HEK293T (cell line): Measurements from ENCODE around the gene RBMX.

Experiments
- CTCF ChIA-PET: fragments of 350-600 bp; formaldehyde crosslinking; extraction: SDS; loops from one replicate; lab custom pipeline; 2021; ENCODE audit warnings: antibody characterized with exemption, inconsistent platforms; lab: Yijun Ruan, JAX
- POLR2A ChIA-PET: fragments of 350-600 bp; formaldehyde crosslinking; extraction: SDS; loops from one replicate; lab custom pipeline; 2020; ENCODE audit warnings: antibody characterized with exemption, inconsistent platforms; lab: Yijun Ruan, JAX
- DNase-seq: peaks from one replicate; pipeline ENCODE4 v3.0.0; 2012; ENCODE audit warnings: mixed read lengths; ENCODE audit errors: extremely low spot score
- ARNT ChIP-seq: fragments of 450-650 bp; IDR thresholded peaks from 2 replicates; pipeline ENCODE4 v1.6.1; 2017; ENCODE audit warnings: mild to moderate bottlenecking
- BHLHE40 ChIP-seq: fragments of 450-650 bp; IDR thresholded peaks from 2 replicates; pipeline ENCODE4 v1.6.1; 2016; ENCODE audit warnings: mild to moderate bottlenecking, moderate library complexity, borderline replicate concordance
- CTBP1 ChIP-seq: fragments of 450-650 bp; IDR thresholded peaks from 2 replicates; pipeline ENCODE4 v1.6.1; 2016; ENCODE audit warnings: borderline replicate concordance
- ELF4 ChIP-seq: fragments of 450-650 bp; IDR thresholded peaks from 2 replicates; pipeline ENCODE4 v1.6.1; 2017; ENCODE audit warnings: antibody characterized with exemption
- FOXA1 ChIP-seq: fragments of 450-650 bp; IDR thresholded peaks from 2 replicates; pipeline ENCODE4 v1.6.1; 2016; ENCODE audit warnings: mild to moderate bottlenecking
- FOXK2 ChIP-seq: fragments of 450-650 bp; IDR thresholded peaks from 2 replicates; pipeline ENCODE4 v1.6.1; 2016; ENCODE audit warnings: mild to moderate bottlenecking
- FOXM1 ChIP-seq: fragments of 450-650 bp; IDR thresholded peaks from 2 replicates; pipeline ENCODE4 v1.6.1; 2017; ENCODE audit warnings: mild to moderate bottlenecking, borderline replicate concordance
- HDGF ChIP-seq: fragments of 450-650 bp; IDR thresholded peaks from 2 replicates; pipeline ENCODE4 v1.6.1; 2017; ENCODE audit warnings: antibody characterized with exemption, borderline replicate concordance
- L3MBTL2 ChIP-seq: fragments of 450-650 bp; conservative IDR thresholded peaks from 2 replicates; pipeline ENCODE4 v1.6.1; 2016; ENCODE audit warnings: mild to moderate bottlenecking
- LEF1 ChIP-seq: fragments of 450-650 bp; IDR thresholded peaks from 2 replicates; pipeline ENCODE4 v1.6.1; 2017; ENCODE audit warnings: mild to moderate bottlenecking, borderline replicate concordance
- NFRKB ChIP-seq: fragments of 450-650 bp; IDR thresholded peaks from 2 replicates; pipeline ENCODE4 v1.6.1; 2016; ENCODE audit warnings: mild to moderate bottlenecking, moderate library complexity
- SP1 ChIP-seq: fragments of 450-650 bp; IDR thresholded peaks from 2 replicates; pipeline ENCODE4 v1.6.1; 2017
- SUZ12 ChIP-seq: fragments of 450-650 bp; IDR thresholded peaks from 2 replicates; pipeline ENCODE4 v1.6.1; 2016; ENCODE audit warnings: mild to moderate bottlenecking
- TARDBP ChIP-seq: fragments of 450-650 bp; IDR thresholded peaks from 2 replicates; pipeline ENCODE4 v1.6.1; 2016
- ZNF384 ChIP-seq: fragments of 450-650 bp; IDR thresholded peaks from 2 replicates; pipeline ENCODE4 v1.6.1; 2016
- TF ChIP-seq, protein P1 (sequence below): fragments of 450-650 bp; IDR thresholded peaks from 2 replicates; pipeline ENCODE4 v1.6.1; 2016

Gene RBMX

DNA sequence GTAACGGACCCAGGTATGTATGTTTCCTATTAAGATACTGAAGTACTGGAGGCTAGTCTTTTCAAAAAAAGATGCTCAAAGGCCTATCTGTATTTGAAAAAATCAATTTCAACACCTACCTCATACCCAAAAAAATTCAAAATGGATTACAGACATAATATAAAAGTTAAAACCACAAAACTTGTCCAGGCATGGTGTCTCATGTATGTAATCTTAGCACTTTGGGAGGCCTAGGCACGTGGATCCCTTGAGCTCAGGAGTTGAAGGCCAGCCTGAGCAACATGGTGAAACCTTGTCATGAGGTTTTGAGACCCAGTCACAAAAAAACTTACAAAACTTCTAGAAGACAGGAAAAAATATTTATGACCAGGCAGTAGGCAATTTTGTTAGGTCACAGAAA lies 16.7 kb downstream of the RBMX start:
- CTCF ChIA-PET, result no interaction called here
- TF ChIP-seq CTBP1 (no peak), SUZ12 (no peak), ELF4 (no peak), FOXA1 (no peak), LEF1 (no peak), TARDBP (no peak), SP1 (no peak), BHLHE40 (no peak), ZNF384 (no peak), FOXM1 (no peak), HDGF (no peak)
- POLR2A ChIA-PET, result no interaction called here
- no peak for DNase-seq

DNA sequence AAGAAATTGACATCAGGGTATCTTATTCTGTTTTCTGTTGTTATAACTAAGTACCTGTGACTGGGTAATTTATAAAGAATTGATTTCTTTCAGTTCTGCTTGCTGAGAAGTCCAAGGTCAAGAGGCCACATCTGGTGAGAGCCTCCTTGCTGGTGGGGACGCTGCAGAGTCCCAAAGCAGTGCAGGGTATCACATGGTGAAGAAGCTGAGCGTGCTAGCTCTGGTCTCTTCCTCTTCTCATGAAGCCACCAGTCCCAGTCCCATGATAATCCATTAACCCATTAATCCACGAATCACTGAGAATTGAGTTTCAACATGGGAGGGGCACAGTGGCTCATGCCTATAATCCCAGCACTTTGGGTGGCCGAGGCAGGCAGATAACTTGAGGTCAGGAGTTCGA lies 18.0 kb downstream of the RBMX start:
- POLR2A ChIA-PET, result no interaction called here
- CTCF ChIA-PET, result no interaction called here

DNA sequence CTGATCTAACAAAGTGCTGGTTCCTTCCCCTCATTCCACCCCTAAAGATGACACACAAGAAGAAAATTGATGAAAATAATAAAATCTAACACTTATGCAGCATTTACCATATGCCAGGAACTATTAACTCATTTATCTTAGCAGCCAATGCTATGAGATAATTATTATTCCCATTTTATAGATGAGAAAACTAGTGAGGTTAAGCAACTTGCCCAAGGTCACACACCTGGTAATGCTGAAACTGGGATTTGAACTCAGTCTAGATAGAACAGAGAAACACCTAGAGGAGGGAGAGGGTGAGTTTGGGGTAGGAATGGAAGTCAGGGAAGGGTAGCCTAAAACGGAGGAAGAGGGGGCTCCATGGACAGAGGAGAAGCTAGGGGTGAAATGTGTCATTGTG lies 18.6 kb downstream of the RBMX start:
- ChIA-PET POLR2A (interaction anchor here (1.8 kb wide), 1 partner anchor 19 kb away, joined by 5 read pairs; the partner anchor contains the start of gene RBMX), CTCF (no interaction called here)
- DNase-seq, result no peak
- no peak for TF ChIP-seq SUZ12
- no peak for TF ChIP-seq BHLHE40
- no peak for TF ChIP-seq HDGF
- no peak for TF ChIP-seq SP1
- TF ChIP-seq ARNT, result no peak
- TF ChIP-seq NFRKB, result no peak
- no peak for TF ChIP-seq CTBP1
- no peak for TF ChIP-seq FOXM1
- no peak for TF ChIP-seq ELF4
- TF ChIP-seq FOXA1, result no peak
- TF ChIP-seq, protein P1, sequence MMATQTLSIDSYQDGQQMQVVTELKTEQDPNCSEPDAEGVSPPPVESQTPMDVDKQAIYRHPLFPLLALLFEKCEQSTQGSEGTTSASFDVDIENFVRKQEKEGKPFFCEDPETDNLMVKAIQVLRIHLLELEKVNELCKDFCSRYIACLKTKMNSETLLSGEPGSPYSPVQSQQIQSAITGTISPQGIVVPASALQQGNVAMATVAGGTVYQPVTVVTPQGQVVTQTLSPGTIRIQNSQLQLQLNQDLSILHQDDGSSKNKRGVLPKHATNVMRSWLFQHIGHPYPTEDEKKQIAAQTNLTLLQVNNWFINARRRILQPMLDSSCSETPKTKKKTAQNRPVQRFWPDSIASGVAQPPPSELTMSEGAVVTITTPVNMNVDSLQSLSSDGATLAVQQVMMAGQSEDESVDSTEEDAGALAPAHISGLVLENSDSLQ, result no peak
- TF ChIP-seq L3MBTL2, result no peak
- no peak for TF ChIP-seq LEF1

More for the DNA sequence above, 18.0 kb downstream of the RBMX start:
- TF ChIP-seq ARNT, result no peak
- TF ChIP-seq L3MBTL2, result no peak
- no peak for TF ChIP-seq NFRKB
- TF ChIP-seq TARDBP, result no peak
- TF ChIP-seq FOXM1, result no peak
- no peak for TF ChIP-seq SUZ12
- TF ChIP-seq ELF4, result no peak
- TF ChIP-seq SP1, result no peak
- TF ChIP-seq BHLHE40, result no peak
- no peak for TF ChIP-seq LEF1
- no peak for TF ChIP-seq CTBP1
- no peak for TF ChIP-seq FOXA1
- TF ChIP-seq, protein P1, result no peak
- TF ChIP-seq ZNF384, result no peak
- no peak for TF ChIP-seq FOXK2
- no peak for TF ChIP-seq HDGF
- DNase-seq, result no peak

DNA sequence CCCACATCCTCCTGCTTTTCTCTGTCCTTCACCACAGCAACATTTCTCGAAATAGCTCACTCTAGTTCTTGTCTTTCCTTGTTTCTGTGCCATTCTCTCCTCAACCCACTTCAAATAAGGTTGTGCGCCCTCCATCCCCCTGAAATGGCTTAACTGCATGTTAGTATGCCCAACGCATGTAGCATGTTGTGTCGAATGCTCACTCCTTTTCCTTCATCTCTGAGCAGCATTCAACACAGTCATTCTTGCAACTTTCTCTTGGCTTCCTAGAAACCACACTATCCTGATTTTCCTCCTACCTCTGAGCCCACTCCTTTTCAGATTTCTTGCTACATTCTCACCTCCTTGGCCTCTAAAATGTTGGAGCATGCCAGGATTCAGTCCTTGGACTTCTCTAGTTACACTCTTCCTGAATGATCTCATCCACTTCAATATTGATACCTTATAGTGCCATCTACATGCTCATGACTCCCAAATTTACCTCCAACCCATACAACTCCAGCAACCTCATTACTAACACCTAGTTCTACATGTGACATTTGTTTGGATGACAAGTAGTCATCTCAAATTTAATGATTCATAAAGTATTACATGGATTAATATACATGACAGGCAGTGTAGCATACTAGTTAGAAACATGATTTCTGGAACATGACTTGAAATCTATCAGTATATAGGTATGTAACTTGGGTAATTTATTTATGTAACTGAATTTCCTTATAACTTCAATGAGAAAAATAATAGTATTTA lies 22.3 kb downstream of the RBMX start:
- DNase-seq, result no peak
- no peak for TF ChIP-seq FOXM1
- no peak for TF ChIP-seq SP1
- no peak for TF ChIP-seq SUZ12
- no peak for TF ChIP-seq TARDBP
- no peak for TF ChIP-seq FOXK2
- TF ChIP-seq, protein P1, result no peak
- no peak for TF ChIP-seq ZNF384
- TF ChIP-seq LEF1, result no peak
- TF ChIP-seq ARNT, result no peak
- TF ChIP-seq CTBP1, result no peak
- TF ChIP-seq BHLHE40, result no peak
- TF ChIP-seq ELF4, result no peak
- TF ChIP-seq L3MBTL2, result no peak
- no peak for TF ChIP-seq HDGF
- no peak for TF ChIP-seq FOXA1
- no peak for TF ChIP-seq NFRKB
- ChIA-PET CTCF (no interaction called here), POLR2A (no interaction called here)

DNA sequence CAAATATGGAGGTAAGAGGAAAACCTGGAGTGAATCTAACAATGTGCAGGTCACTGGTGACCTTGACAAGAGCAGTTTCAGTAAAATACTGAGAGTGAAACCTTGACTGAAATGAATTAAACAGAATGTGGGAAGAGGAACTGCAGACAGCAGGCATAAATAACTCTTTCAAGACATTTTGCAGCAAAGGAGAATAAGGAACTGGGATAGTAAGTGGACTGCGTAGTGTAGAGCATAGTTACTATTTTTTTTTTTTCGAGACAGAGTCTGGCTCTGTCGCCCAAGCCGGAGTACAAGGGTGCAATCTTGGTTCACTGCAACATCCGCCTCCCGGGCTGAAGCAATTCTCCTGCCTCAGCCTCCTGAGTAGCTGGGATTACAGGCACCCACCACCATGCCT lies 24.0 kb downstream of the RBMX start:
- TF ChIP-seq ZNF384, result no peak
- no peak for TF ChIP-seq L3MBTL2
- TF ChIP-seq SUZ12, result no peak
- TF ChIP-seq FOXM1, result no peak
- TF ChIP-seq ELF4, result no peak
- TF ChIP-seq LEF1, result no peak
- TF ChIP-seq NFRKB, result no peak
- no peak for TF ChIP-seq SP1
- no peak for TF ChIP-seq CTBP1
- TF ChIP-seq FOXA1, result no peak
- TF ChIP-seq, protein P1, result no peak
- TF ChIP-seq TARDBP, result no peak
- TF ChIP-seq ARNT, result no peak
- no peak for TF ChIP-seq BHLHE40
- no peak for TF ChIP-seq HDGF
- TF ChIP-seq FOXK2, result no peak
- ChIA-PET POLR2A (no interaction called here), CTCF (no interaction called here)
- DNase-seq, result no peak
